DOHH2 (cell line): ENCODE measurements around the gene DTHD1.

Source experiments
- H3F3A ChIP-seq: fragments of 200-600 bp; sonication (generic), shearing (Covaris generic); 2 replicates; pipeline ENCODE4 v1.6.0; 2016; ENCODE audit warnings: antibody characterized with exemption, mild to moderate bottlenecking; ENCODE audit not compliant: control insufficient read depth, insufficient read depth
- H3K27ac ChIP-seq: fragments of 200-600 bp; sonication (generic); 2 replicates; pipeline ENCODE4 v1.5.1; 2014; ENCODE audit warnings: low read depth, mild to moderate bottlenecking, low read length, moderate library complexity
- H3K27me3 ChIP-seq: fragments of 200-600 bp; sonication (generic); 2 replicates; pipeline ENCODE4 v1.6.1; 2014; ENCODE audit warnings: mild to moderate bottlenecking, low read length, mixed read lengths; ENCODE audit not compliant: control insufficient read depth
- H3K36me3 ChIP-seq: fragments of 200-600 bp; sonication (generic); 2 replicates; pipeline ENCODE4 v1.6.1; 2014; ENCODE audit warnings: mild to moderate bottlenecking, low read length, moderate library complexity, mixed read lengths; ENCODE audit not compliant: control insufficient read depth
- H3K4me1 ChIP-seq: fragments of 200-600 bp; sonication (generic); 2 replicates; pipeline ENCODE4 v1.6.1; 2014; ENCODE audit warnings: mild to moderate bottlenecking, low read length, mixed read lengths; ENCODE audit not compliant: control insufficient read depth
- H3K4me2 ChIP-seq: fragments of 200-600 bp; sonication (generic); 2 replicates; pipeline ENCODE4 v1.6.0; 2014; ENCODE audit warnings: mild to moderate bottlenecking, low read length, moderate library complexity
- H3K4me3 ChIP-seq: fragments of 200-600 bp; sonication (generic); 2 replicates; pipeline ENCODE4 v1.5.1; 2014; ENCODE audit warnings: mild to moderate bottlenecking, low read length, mixed read lengths
- H3K79me2 ChIP-seq: fragments of 200-600 bp; sonication (generic); 2 replicates; pipeline ENCODE4 v1.6.1; 2014; ENCODE audit warnings: mild to moderate bottlenecking, low read length, mixed read lengths; ENCODE audit not compliant: control insufficient read depth
- H3K9me2 ChIP-seq: fragments of 200-600 bp; sonication (generic); replicated peaks from 2 replicates; pipeline ENCODE4 v1.6.1; 2014; ENCODE audit warnings: mild to moderate bottlenecking, low read length, mixed read lengths; ENCODE audit not compliant: control insufficient read depth
- H3K9me3 ChIP-seq: fragments of 200-600 bp; sonication (generic); 2 replicates; pipeline ENCODE4 v1.6.1; 2014; ENCODE audit warnings: antibody characterized with exemption, low read length, mixed read lengths; ENCODE audit not compliant: control insufficient read depth, insufficient read depth
- H4K20me1 ChIP-seq: fragments of 200-600 bp; sonication (generic); 2 replicates; pipeline ENCODE4 v1.6.0; 2014; ENCODE audit warnings: low read depth, mild to moderate bottlenecking, antibody characterized with exemption, low read length, moderate library complexity; ENCODE audit not compliant: control insufficient read depth, insufficient read depth
- CTCF ChIP-seq: fragments of 200-600 bp; sonication (generic); IDR thresholded peaks from one replicate; pipeline ENCODE4 v1.5.1; 2014; ENCODE audit warnings: antibody characterized with exemption, mild to moderate bottlenecking, low read depth, low read length; ENCODE audit not compliant: poor library complexity, severe bottlenecking
- EZH2phosphoT487 ChIP-seq: fragments of 200-600 bp; sonication (generic); IDR thresholded peaks from 2 replicates; pipeline ENCODE4 v1.6.1; 2017; ENCODE audit warnings: borderline replicate concordance, mild to moderate bottlenecking, antibody characterized with exemption, low read length, moderate library complexity, mixed read lengths

The DTHD1 gene

GRCh38 chr4:36236159-36236558 is 45.3 kb upstream of the DTHD1 start:
- Histone ChIP-seq H3K9me2 (no peaks in the 10 kb centered on the region), H3K36me3 (no peaks in the 10 kb centered on the region), H3K4me1 (no peaks in the 10 kb centered on the region), H3K79me2 (no peaks in the 10 kb centered on the region), H3K4me2 (no peak overlapping the region), H3F3A (no peaks in the 10 kb centered on the region), H4K20me1 (no peaks in the 10 kb centered on the region), H3K9me3 (no peaks in the 10 kb centered on the region), H3K27ac (no peak overlapping the region), H3K4me3 (no peak overlapping the region), H3K27me3 (no peaks in the 10 kb centered on the region)
- TF ChIP-seq CTCF (no peak), EZH2phosphoT487 (no peak)

GRCh38 chr4:36237366-36238313 is 43.8 kb upstream of the DTHD1 start:
- Histone ChIP-seq H3K9me3 (no peaks in the 10 kb centered on the region), H3K27ac (no peak overlapping the region), H3K9me2 (no peaks in the 10 kb centered on the region), H4K20me1 (no peaks in the 10 kb centered on the region), H3F3A (no peaks in the 10 kb centered on the region), H3K4me3 (no peak overlapping the region), H3K4me2 (no peak overlapping the region), H3K79me2 (no peaks in the 10 kb centered on the region), H3K4me1 (no peaks in the 10 kb centered on the region), H3K27me3 (peaks cover 9% of the 10 kb centered on the region; the same call in 1 of the 2 replicates), H3K36me3 (no peaks in the 10 kb centered on the region)
- TF ChIP-seq CTCF, result no peak
- TF ChIP-seq EZH2phosphoT487, result no peak

GRCh38 chr4:36241771-36242170 is 39.6 kb upstream of the DTHD1 start:
- Histone ChIP-seq H3F3A (no peaks in the 10 kb centered on the region), H4K20me1 (no peaks in the 10 kb centered on the region), H3K9me2 (no peaks in the 10 kb centered on the region), H3K4me3 (no peak overlapping the region), H3K27me3 (peaks cover 27% of the 10 kb centered on the region), H3K27ac (no peak overlapping the region), H3K4me1 (no peaks in the 10 kb centered on the region), H3K9me3 (no peaks in the 10 kb centered on the region), H3K79me2 (no peaks in the 10 kb centered on the region), H3K4me2 (no peak overlapping the region), H3K36me3 (no peaks in the 10 kb centered on the region)
- TF ChIP-seq CTCF, result no peak
- no peak for TF ChIP-seq EZH2phosphoT487
